Gastroesophageal sphincter (tissue), 3 donors: Measurements from ENCODE around the gene SLC26A3.

Experiments
- EP300 ChIP-seq: sonication (generic); formaldehyde crosslinking; IDR thresholded peaks from one replicate; pipeline ENCODE4 v1.6.1; 2017; ENCODE audit warnings: antibody characterized with exemption, mild to moderate bottlenecking
- TF ChIP-seq, protein P1 (sequence below), 4 experiments: fragments of 200-600 bp in 2 of 4; fragments of 450-650 bp in 2 of 4; sonication (generic) in 1 of 4; IDR thresholded peaks; one replicate each; pipeline ENCODE4 v1.5.1; 2017 to 2019; ENCODE audit warnings: antibody characterized with exemption in 4 of 4, mild to moderate bottlenecking in 2 of 4, moderate library complexity in 2 of 4

DNA sequence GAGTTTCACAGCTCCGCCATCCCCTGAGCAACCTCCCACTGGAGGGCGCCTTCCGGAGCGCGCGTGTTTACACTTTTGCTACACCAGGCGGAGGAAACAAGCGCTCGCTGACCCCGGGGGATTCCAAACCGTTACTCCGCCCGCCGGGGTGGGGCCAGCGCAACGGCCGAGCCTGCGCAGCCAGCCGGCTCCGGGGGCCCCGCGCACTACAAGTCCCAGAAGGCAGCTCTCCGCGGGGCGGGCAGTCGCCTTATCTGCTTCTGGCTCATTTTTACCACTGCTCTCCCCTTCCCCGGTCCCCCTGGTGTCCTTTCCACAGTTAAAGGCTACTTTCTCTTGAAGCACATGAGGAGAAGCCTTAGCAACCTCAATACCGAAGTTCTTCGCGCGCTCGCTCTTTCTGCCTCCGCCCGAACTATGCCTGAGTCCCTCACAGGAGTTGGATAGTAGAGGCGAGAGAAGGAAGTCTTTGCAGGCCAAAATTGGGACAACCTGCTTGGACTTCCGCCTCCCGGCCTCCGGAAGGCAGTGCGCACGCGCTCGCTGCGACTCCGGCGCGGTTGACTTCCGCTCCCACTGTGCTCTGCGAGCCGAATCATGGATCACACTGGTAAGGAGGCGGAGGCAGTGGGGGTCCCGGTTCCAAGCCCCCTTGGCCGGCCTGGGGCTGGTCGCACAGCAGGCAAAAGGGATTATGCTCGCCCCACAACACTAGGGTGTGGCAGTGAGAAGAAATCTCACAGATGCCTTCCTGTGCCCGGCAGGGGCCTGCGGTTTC, 59.3 kb downstream of the SLC26A3 start, which contains the start of gene CBLL1:
- TF ChIP-seq, protein P1, sequence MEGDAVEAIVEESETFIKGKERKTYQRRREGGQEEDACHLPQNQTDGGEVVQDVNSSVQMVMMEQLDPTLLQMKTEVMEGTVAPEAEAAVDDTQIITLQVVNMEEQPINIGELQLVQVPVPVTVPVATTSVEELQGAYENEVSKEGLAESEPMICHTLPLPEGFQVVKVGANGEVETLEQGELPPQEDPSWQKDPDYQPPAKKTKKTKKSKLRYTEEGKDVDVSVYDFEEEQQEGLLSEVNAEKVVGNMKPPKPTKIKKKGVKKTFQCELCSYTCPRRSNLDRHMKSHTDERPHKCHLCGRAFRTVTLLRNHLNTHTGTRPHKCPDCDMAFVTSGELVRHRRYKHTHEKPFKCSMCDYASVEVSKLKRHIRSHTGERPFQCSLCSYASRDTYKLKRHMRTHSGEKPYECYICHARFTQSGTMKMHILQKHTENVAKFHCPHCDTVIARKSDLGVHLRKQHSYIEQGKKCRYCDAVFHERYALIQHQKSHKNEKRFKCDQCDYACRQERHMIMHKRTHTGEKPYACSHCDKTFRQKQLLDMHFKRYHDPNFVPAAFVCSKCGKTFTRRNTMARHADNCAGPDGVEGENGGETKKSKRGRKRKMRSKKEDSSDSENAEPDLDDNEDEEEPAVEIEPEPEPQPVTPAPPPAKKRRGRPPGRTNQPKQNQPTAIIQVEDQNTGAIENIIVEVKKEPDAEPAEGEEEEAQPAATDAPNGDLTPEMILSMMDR (IDR thresholded peaks at IDR 0.05) = peak; percentile 62 to 87 (median 84)
- no peak for TF ChIP-seq EP300
